NCI-H187 (cell line): ENCODE data around the gene IL10RA.

ENCODE experiments used
- DNase-seq, 2 experiments: peaks; one replicate each; lab custom pipeline; 2025; lab: John Stamatoyannopoulos, UW

IL10RA gene

DNA sequence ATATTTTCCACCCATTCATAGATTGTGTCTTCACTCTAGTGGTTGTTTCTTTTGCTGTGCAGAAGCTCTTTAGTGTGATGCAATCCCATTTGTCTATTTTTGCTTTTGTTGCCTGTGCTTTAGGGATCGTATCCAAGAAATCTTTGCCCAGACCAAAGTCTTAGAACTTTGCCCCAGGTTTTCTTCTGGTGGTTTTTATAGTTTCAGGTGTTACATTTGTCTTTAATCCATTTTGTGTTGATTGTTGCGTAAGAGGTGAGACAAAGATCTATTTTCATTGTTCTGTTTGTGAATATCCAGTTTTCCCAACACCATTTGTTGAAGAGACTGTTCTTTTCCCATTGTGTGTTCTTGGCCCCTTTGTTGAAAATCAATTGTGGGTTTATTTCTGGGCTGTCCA lies 6.4 kb downstream of the IL10RA start:
- no peak for DNase-seq

GRCh38 chr11:117993988-117994745 lies 8.0 kb downstream of the IL10RA start:
- DNase-seq: no peak

GRCh38 chr11:117995472-117995871 lies 9.3 kb downstream of the IL10RA start:
- no peak for DNase-seq

DNA sequence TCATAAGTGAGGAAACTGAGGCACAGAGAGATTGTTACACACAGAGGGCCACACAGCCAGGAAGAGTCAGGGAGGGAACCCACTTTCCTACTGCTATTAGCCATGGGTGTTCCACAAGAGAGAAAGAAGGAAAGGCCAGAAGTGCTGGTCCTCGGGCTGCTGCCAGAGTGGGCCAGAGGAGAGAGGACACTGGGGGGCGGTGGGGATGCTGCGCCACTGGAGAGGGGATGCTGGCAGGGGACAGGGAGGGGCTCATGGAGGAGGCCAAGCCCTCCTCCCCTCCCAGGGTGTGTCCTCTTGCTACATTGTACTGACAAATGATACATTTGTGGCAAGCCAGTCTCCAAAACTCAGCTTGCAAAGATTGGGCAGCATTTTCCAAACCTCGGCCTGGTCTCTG lies 9.9 kb downstream of the IL10RA start:
- no peak for DNase-seq

DNA sequence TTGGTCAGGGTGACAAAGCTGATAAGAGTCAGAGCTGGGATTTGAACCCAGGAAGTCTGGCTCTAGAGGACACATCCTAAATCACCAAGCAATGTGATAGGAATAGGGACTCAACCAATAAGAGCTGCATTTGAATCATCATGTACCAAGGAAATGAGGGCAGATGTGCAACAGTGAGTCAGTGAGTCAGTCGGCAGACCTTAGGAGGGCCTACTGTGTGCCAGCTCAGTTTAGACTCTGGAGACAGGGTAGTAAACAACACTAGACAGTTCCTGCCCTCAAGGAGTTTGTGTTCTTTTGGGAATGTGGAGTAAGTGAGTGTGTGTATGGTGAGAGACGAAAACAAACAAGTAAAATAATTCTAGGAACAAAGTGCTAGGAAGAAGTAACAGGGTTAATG lies 11.2 kb downstream of the IL10RA start:
- DNase-seq: no peak

GRCh38 chr11:117997823-117998579 lies 11.8 kb downstream of the IL10RA start:
- DNase-seq: no peak

DNA sequence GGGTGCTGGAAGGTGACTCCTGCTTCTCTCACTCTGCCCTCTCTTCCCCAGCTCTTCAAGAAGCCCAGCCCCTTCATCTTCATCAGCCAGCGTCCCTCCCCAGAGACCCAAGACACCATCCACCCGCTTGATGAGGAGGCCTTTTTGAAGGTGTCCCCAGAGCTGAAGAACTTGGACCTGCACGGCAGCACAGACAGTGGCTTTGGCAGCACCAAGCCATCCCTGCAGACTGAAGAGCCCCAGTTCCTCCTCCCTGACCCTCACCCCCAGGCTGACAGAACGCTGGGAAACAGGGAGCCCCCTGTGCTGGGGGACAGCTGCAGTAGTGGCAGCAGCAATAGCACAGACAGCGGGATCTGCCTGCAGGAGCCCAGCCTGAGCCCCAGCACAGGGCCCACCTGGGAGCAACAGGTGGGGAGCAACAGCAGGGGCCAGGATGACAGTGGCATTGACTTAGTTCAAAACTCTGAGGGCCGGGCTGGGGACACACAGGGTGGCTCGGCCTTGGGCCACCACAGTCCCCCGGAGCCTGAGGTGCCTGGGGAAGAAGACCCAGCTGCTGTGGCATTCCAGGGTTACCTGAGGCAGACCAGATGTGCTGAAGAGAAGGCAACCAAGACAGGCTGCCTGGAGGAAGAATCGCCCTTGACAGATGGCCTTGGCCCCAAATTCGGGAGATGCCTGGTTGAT lies 12.6 kb downstream of the IL10RA start:
- DNase-seq: no peak

- DNase-seq: no peak
Observed at GRCh38 chr11:117999354-117999993, 13.3 kb downstream of the IL10RA start.

DNA sequence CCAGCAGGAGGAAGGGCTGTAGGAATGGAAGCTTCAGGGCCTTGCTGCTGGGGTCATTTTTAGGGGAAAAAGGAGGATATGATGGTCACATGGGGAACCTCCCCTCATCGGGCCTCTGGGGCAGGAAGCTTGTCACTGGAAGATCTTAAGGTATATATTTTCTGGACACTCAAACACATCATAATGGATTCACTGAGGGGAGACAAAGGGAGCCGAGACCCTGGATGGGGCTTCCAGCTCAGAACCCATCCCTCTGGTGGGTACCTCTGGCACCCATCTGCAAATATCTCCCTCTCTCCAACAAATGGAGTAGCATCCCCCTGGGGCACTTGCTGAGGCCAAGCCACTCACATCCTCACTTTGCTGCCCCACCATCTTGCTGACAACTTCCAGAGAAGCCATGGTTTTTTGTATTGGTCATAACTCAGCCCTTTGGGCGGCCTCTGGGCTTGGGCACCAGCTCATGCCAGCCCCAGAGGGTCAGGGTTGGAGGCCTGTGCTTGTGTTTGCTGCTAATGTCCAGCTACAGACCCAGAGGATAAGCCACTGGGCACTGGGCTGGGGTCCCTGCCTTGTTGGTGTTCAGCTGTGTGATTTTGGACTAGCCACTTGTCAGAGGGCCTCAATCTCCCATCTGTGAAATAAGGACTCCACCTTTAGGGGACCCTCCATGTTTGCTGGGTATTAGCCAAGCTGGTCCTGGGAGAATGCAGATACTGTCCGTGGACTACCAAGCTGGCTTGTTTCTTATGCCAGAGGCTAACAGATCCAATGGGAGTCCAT lies 14.1 kb downstream of the IL10RA start:
- DNase-seq: no peak

- DNase-seq: no peak
Observed at GRCh38 chr11:118000850-118001228, 14.6 kb downstream of the IL10RA start.

DNA sequence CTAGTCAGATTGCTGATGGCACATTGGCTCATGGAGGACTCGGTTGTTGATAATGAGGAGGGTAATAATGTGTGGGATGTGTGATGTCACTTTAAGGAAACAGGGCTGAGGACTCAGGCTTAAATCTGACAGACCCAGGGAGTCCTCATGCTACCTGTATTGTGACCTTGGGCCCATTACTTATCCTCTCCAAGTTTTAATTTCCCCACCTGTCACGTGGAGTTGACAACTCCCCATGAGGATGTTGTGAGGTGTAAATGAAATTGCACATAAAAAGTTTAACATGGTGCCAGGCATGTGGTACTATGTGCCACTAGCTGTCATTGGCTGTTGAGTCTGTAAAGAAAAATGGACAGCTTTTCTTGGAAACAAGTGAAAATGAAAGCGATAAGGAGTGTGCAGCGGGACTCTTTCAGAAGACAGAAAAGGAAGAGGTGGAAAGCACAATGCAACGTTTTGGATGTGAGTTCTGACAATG lies 15.3 kb downstream of the IL10RA start:
- DNase-seq: no peak

GRCh38 chr11:118002010-118002540 lies 15.9 kb downstream of the IL10RA start:
- no peak for DNase-seq

GRCh38 chr11:118002541-118003423 lies 16.6 kb downstream of the IL10RA start:
- DNase-seq: no peak

GRCh38 chr11:118003456-118003855 lies 17.3 kb downstream of the IL10RA start:
- DNase-seq: no peak

GRCh38 chr11:118004543-118005223 lies 18.5 kb downstream of the IL10RA start:
- no peak for DNase-seq

DNA sequence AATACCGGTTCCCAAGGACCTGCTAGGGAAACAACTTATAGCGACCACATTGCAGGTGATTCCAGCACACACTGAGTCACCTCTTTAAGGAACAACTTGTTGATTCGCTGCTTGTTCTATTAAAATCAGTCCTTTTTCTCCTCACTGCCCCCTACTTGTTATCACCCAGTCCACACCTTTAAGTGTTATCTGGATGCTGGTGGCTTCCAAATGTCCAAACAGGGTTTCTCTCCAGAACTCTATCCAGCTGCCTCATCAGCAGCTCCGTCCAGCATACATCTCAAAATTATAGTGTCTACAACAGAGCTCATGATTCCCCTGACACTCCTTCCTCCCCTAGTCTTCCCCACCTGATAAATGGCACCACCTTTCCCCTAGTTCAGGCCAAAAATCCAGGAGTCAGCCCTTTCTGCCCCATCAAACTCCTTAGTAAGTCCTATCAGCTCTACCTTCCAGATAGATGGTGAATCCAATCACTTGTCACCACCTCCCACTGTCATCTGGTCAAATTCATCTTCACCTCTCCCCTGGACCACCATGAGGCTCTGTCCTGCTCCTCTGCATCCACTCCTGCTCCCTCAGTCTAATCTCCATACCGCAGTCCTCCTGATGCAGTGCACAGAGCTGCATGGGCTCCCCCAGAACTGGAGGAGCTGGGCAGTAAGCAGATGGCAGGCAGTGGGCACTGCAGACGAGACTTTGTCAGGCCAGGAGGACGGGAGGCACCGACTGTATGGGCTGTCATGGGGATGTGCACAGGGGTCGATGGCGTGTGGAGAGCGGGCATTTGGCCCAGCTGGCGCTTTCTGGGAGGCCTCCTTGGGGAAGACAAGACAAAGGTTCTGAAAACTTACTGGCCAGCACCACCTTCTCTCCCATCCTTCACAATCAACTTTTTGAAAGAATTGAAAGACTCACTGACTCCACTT lies 19.3 kb downstream of the IL10RA start:
- DNase-seq: no peak

DNA sequence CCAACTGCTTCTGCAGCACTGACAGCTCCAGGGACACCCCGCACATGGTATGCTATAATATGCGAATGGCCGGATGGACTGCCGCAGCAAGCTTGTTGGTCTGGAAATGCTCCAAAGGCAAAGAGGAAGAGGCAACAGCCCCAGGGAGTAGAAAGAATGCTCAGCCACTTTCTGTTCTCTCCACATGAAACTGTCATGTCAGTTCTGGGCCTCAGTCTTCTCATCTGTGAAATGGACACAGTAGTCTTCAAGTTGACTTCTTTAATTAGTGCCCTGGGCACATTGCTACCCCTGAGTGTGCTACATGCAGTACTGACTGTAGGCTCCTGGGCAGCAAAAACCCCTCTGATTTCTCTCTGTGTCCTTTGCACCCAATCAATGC lies 19.9 kb downstream of the IL10RA start:
- DNase-seq: no peak

DNA sequence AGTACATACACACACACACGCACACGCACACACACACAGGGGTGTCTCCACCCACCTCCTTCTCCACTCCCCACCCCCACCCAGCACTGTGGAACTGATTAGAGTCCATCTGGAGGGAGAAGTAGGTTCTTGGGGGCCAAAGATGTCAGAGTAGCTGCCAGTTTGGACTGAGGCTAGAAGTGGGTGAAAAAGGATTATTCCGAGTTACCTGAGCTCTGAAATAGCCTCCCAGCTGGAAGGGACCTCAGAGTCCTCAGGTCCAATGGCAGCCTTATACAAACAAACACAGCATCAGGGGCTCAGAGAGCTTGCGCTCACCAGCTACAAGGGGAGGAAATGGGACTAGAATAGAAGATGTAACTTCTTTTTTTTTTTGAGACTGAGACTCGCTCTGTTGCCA lies 20.8 kb downstream of the IL10RA start:
- DNase-seq: no peak
